ENCODE results near the gene CCL5.

Gene CCL5

GRCh38 chr17:35912339-35912912 lies 32.3 kb upstream of the CCL5 start:
- Mint-ChIP-seq H3K36me3 (ENCODE audit: low read depth) (no peaks in the 10 kb centered on the region), H3K27ac (no peak overlapping the region), H3K4me3 (no peak overlapping the region)

GRCh38 chr17:35909408-35909807 lies 29.2 kb upstream of the CCL5 start:
- no peak for TF ChIP-seq CTCF (IDR thresholded peaks at IDR 0.05)
- peaks cover 37% of the 10 kb centered on the region for H3K27me3 Mint-ChIP-seq (ENCODE audit: low read depth, poor library complexity)
- H3K27ac Mint-ChIP-seq: no peak overlapping the region
- H3K4me3 Mint-ChIP-seq: no peak overlapping the region
- no peak for DNase-seq
- H3K36me3 Mint-ChIP-seq (ENCODE audit: low read depth): no peaks in the 10 kb centered on the region
- H3K4me1 Mint-ChIP-seq: peaks cover 7% of the 10 kb centered on the region
- peaks cover 21% of the 10 kb centered on the region for H3K9me3 Mint-ChIP-seq

More at GRCh38 chr17:35912339-35912912, 32.3 kb upstream of the CCL5 start:
- TF ChIP-seq CTCF (IDR thresholded peaks at IDR 0.05): no peak
- peaks cover 35% of the 10 kb centered on the region for H3K9me3 Mint-ChIP-seq
- no peak for DNase-seq
- no peaks in the 10 kb centered on the region for H3K4me1 Mint-ChIP-seq
- H3K27me3 Mint-ChIP-seq (ENCODE audit: low read depth, poor library complexity): peaks cover 24% of the 10 kb centered on the region

DNA sequence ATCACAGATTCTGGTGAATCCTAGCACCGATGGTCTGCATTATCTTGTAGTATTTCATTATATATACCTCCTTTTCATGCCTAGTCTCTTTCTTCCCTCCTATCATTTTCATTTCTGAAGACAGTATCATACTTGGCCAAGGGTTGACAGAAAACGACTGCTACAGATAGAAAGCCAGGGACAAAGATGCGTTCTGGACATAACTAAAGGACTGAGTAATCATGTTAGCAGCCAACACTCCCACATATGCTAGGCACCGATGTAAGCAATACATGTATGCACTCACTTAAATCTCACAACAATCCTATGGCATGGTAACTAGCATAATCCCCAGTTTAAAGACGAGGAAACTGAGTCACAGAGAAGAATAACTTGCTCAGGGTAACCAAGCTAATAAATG lies 27.5 kb upstream of the CCL5 start:
- Mint-ChIP-seq H3K27me3 (ENCODE audit: low read depth, poor library complexity) (peaks cover 41% of the 10 kb centered on the region), H3K4me1 (peaks cover 15% of the 10 kb centered on the region), H3K4me3 (no peak overlapping the region), H3K36me3 (ENCODE audit: low read depth) (no peaks in the 10 kb centered on the region), H3K27ac (no peak overlapping the region), H3K9me3 (peaks cover 7% of the 10 kb centered on the region)
- DNase-seq: no peak
- no peak for TF ChIP-seq CTCF (IDR thresholded peaks at IDR 0.05)

DNA sequence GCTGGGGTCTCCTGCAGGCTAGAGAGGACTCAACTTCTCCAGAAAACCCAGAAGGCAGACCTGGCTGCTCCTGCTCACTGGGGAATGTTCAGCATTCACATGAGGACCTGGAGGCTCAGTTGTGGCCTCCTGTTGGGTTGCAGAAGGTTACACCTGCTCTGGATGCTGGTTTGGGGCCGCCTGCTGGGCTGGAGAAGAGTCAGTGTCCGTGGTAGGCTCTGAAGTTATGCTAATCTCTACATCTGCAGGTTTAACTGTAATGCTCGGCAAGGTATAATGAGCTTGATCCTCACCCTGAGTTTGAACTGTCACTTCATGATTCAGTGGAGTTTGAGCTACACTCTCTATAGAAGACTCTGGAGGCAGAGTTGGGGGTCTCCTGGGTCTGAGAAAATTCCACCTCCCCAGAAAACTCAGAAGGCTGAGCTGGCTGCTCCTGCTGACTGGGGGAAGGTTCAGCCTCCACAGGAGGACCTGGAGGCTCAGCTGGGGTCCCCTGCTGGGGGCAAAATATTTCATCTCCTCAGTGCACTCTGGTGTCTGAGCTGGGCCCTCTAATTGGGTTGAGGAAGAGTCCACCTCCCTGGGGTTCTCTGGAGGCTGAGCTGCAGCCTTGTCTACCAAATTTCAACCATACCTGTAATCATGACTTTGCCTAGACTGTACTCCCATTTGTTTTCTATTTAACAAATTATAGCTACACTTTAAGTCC lies 26.9 kb upstream of the CCL5 start:
- H3K27me3 Mint-ChIP-seq (ENCODE audit: low read depth, poor library complexity): peaks cover 41% of the 10 kb centered on the region
- no peak for DNase-seq
- no peak overlapping the region for H3K4me3 Mint-ChIP-seq
- H3K27ac Mint-ChIP-seq: no peak overlapping the region
- peaks cover 7% of the 10 kb centered on the region for H3K9me3 Mint-ChIP-seq
- H3K4me1 Mint-ChIP-seq: peaks cover 18% of the 10 kb centered on the region
- TF ChIP-seq CTCF (IDR thresholded peaks at IDR 0.05): no peak
- no peaks in the 10 kb centered on the region for H3K36me3 Mint-ChIP-seq (ENCODE audit: low read depth)

DNA sequence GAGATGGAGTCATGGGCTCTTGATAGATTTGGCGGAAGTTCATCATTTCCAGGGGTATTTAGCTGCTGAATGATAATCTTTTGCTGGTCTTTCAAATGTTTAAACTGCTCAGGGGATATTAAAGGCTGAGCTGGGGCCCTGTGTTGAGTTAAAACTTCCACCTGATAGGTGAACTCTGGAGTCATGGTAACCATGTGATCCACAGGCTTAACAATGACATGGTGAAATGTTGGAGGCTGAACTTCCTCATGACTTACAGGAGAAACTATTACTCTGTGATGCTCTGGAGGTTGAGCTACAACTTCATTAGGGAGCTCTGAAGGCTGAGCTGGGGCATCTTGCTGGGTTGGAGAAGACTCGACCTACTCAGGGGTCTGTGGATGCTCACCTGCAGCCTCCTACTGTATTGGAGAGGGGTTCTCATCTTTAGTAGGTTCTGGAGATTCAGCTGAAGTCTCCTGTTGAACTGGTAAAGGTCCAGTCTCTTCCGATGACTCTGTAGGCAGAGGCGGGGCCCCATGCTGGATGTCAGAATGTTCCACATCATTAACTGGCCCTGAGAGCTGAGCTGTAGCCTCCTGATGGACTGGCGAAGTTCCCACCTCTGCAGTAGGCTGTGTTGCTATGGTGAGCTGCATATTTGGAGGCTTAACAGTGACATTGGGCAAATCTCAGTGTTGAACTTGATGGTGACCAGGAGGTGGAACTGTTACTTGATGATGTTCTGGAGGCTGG lies 26.2 kb upstream of the CCL5 start:
- peaks cover 7% of the 10 kb centered on the region for H3K9me3 Mint-ChIP-seq

More for the DNA sequence above, 26.2 kb upstream of the CCL5 start:
- no peak for DNase-seq
- peaks cover 19% of the 10 kb centered on the region for H3K4me1 Mint-ChIP-seq
- H3K36me3 Mint-ChIP-seq (ENCODE audit: low read depth): no peaks in the 10 kb centered on the region
- no peak overlapping the region for H3K4me3 Mint-ChIP-seq
- H3K27me3 Mint-ChIP-seq (ENCODE audit: low read depth, poor library complexity): peaks cover 41% of the 10 kb centered on the region
- TF ChIP-seq CTCF (IDR thresholded peaks at IDR 0.05): no peak
- H3K27ac Mint-ChIP-seq: no peak overlapping the region

Data from nephron progenitor cell (in vitro differentiated cells).